GM18520 (cell line): ENCODE data around the gene CREB3L2.
"Not testable (repeated sequence)": the region's sequence is repeated elsewhere in the genome, so short reads cannot be mapped to it uniquely, and the experiment has no call there.

Experiments
- ATAC-seq: cut with Tn5 transposase; IDR thresholded peaks from one replicate; pipeline ENCODE4 v1.9.1; 2021; ENCODE audit not compliant: unreplicated experiment

Gene CREB3L2

GRCh38 chr7:137989094-137989493, 12.8 kb downstream of the CREB3L2 start:
- no peak for ATAC-seq

- no peak for ATAC-seq
Measured at GRCh38 chr7:137987968-137988367, 13.9 kb downstream of the CREB3L2 start.

- ATAC-seq, result no peak
Measured at GRCh38 chr7:137987563-137987962, 14.3 kb downstream of the CREB3L2 start.

DNA sequence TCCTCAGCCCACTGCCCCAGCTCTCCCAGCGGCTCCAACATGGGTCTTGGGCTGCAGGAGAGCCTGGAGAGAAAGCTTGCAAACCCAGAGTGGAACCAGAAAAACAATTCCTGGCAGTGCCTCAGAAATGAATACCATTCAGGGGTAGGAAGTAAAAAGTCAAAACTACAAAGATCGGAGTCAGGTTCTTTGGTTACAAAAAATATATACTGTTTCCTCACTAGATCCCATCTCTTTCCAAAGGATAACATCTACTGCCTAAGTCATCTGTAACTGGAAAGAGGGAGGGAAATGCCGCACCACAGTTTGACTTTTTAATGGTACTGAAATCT, 14.9 kb downstream of the CREB3L2 start:
- ATAC-seq, result no peak

DNA sequence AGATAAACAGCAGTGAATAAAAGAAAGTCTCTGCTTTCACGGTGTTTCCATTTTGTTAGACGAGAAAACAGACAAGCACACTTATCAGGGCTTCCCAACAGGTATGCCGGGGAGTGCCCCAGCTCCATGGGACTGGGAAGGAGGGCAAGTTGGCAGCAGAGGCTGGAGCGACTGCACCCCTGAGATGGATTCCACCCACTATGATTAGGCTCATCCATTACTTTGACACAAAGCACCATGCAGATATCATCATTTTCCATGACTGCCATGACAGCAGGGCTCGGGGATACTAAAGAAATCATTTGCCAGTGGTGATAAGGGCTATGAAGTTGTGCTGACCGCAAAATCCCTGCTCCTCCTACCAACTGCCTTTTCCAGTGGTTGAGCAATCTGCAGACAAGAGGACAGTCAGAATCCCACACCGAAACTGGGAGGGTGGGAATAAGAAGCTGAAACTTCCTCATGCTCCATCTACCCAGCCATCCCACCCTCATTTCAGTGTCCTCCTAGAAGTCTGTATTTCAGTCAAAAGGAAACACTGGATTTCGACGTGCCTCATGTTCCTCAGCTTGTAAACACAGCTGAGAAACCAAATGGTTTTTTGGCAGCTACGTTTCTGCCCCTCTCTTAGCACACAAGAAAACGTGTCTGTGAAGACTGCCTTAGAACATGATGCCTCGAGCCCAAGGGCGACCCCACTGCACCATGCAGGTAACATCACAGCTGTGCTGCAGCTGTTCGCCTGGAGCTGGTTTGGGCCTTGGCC, 15.5 kb downstream of the CREB3L2 start:
- ATAC-seq, result no peak

DNA sequence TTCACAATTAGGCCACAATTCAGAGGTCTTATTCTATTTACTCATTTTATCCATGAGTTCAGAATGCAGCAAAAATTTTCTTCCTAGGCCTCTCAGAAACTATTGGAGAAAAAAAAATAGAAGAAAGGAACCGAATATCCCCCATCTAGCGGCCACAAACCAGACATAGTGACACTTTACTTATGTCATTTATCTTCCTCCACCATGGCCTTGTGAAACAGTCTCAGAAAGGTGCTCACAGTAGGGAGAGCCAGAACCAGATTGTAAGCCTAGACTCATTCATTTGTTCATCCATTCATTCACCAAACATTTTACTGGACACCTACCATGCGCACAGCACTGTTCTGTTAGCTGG, 16.0 kb downstream of the CREB3L2 start:
- peak; percentile 37 for ATAC-seq

DNA sequence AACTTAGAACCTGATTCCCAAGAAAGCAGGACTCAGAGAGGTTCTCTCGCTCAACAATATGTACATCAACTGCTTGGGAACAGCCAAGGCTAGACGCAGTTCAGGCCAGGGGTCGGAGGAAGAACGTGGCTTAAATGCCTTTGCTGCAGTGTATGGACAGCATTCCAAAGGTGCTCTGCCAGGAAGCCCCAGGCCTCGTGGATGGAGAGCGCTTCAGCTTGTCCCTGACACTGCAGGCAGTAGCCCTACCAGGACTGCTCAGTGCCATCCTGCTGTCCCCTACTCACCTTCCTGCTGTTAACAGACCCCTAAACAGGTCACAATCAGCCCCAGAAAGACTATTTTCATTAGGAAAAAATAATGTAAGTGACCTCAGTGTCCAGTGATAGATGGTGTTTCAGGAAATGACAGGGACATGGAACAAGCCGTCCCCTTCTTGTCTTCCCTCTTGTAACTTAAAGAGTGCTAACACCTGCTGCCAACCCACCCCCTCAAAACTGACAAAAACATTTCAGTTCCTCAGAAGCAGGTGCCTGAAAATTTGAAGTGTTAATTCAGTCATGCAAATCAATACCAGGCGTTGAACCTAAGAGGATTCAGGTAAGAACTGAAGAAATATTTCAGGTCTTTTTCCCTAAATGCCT, 16.5 kb downstream of the CREB3L2 start:
- ATAC-seq, result peak; percentile 40

GRCh38 chr7:137984181-137985041, 17.5 kb downstream of the CREB3L2 start:
- no peak for ATAC-seq

GRCh38 chr7:137983323-137984008, 18.4 kb downstream of the CREB3L2 start:
- no peak for ATAC-seq

GRCh38 chr7:137982394-137982793, 19.5 kb downstream of the CREB3L2 start:
- not testable (repeated sequence) for ATAC-seq

DNA sequence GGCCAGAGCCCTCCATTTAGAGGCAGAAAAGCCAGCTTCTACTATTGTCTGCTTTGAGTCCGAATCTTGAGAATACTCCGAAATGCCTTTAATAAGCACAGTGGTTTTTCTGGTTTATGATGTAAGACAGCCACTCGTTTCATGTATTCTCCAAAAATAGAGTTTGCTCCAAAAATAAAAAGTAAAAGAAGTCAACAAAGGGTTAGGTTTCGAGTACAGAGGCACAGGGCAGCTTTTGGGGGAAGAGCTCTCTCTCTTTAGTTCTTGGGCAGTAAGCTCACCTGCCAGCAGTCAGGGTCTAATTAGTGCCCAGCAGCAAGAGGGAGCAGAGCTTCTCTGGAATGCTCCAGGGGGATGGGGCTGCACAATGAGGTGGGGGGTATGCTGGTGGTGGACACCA, 20.2 kb downstream of the CREB3L2 start:
- ATAC-seq, result peak; percentile 38

GRCh38 chr7:137981175-137981574, 20.7 kb downstream of the CREB3L2 start:
- no peak for ATAC-seq

- no peak for ATAC-seq
Measured at GRCh38 chr7:137980308-137980707, 21.6 kb downstream of the CREB3L2 start.

GRCh38 chr7:137978464-137979237, 23.2 kb downstream of the CREB3L2 start:
- no peak for ATAC-seq

DNA sequence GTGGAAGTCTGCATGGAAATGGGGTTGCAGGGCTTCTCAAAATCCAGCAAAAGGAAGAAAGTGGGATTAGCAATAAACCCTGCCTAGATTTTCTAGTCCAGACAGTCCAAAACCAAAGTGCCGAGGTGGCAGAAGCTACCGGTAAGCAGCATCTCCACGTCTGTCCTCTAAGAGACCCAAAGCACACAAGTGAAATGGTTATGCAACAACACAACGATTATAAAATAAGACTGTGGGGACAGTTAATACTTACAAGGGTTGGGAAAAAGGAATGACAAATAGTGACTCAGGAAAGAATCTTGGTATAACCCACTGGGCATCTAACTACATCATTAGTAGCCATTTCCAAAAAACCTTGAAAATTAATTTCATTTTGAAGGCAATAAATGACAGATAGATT, 24.7 kb downstream of the CREB3L2 start:
- no peak for ATAC-seq

GRCh38 chr7:137976696-137977095, 25.2 kb downstream of the CREB3L2 start:
- no peak for ATAC-seq

- ATAC-seq, result no peak
Measured at GRCh38 chr7:137976232-137976631, 25.7 kb downstream of the CREB3L2 start.

GRCh38 chr7:137975768-137976167, 26.1 kb downstream of the CREB3L2 start:
- ATAC-seq, result no peak

DNA sequence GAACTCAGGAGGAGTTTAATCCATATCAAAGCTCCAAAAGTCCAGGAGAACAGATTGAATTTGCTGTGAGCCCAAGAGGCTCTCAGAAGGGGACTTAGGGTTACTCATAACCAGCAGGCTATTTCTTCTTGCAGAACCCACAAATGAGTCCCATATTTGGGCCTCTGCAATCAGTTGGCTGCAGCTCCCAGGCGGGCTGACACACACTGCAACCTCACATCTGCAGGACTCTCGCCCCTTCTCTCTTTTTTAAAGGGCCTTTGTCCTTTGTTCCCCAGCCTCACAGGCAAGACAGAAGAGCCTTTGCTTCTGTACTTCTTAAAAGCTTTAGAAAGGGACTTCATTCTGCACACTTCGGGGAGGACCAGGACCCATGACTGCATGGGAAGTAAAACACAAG, 26.7 kb downstream of the CREB3L2 start:
- ATAC-seq, result peak; percentile 63

- no peak for ATAC-seq
Measured at GRCh38 chr7:137974766-137975165, 27.1 kb downstream of the CREB3L2 start.
